ENCODE results near the gene ECPAS.

DNA sequence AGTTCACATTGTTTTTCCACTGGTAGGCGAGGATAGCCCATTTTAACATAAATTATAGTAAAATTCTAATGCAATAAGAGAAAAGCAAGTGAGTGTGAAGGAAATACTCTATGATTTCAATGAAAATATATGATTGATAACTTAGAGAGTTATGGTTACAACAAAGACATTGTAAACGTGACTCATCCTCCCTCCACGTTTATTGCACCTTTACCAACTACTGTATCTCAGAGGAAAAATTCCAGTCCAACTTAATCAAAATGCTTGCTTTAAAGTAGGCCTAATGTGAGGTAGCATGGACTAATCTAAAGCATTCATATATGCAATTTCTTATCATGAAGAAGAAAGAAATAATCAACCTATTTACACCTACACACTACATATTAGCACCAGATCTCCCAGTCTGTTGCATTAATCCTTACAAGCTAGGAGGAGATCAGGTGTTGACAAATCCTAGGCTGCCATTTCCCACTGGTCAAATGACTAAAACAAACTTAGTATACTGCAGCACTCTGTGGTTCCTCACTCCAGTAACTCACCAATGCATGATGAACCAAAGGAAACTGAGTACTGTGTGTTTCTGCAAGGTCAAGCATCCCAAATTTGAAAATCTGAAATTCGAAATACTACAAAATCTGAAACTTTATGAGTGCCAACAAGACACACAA, 41.7 kb downstream of the ECPAS start:
- TF ChIP-seq, protein P1, sequence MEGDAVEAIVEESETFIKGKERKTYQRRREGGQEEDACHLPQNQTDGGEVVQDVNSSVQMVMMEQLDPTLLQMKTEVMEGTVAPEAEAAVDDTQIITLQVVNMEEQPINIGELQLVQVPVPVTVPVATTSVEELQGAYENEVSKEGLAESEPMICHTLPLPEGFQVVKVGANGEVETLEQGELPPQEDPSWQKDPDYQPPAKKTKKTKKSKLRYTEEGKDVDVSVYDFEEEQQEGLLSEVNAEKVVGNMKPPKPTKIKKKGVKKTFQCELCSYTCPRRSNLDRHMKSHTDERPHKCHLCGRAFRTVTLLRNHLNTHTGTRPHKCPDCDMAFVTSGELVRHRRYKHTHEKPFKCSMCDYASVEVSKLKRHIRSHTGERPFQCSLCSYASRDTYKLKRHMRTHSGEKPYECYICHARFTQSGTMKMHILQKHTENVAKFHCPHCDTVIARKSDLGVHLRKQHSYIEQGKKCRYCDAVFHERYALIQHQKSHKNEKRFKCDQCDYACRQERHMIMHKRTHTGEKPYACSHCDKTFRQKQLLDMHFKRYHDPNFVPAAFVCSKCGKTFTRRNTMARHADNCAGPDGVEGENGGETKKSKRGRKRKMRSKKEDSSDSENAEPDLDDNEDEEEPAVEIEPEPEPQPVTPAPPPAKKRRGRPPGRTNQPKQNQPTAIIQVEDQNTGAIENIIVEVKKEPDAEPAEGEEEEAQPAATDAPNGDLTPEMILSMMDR (IDR thresholded peaks at IDR 0.05; ENCODE audit: insufficient read depth, low read depth, low read length): no peak
- TF ChIP-seq EZH2 (IDR thresholded peaks at IDR 0.05; ENCODE audit: insufficient read depth, low read length): no peak

Measured in astrocyte (in vitro differentiated cells and primary cell).